Fibroblast of skin of left quadriceps (primary cell): ENCODE data around the gene FAM222B.
A peak's percentile ranks its signal among the peaks of the same experiment; 100 is the strongest.
"Not testable (repeated sequence)": the region's sequence is repeated elsewhere in the genome, so short reads cannot be mapped to it uniquely, and the experiment has no call there.

Experiments
- DNase-seq, 2 experiments: peaks; one replicate each; pipeline ENCODE4 v3.0.0-alpha.2; 2013; ENCODE audit warnings: low read depth in 2 of 2

FAM222B gene

DNA sequence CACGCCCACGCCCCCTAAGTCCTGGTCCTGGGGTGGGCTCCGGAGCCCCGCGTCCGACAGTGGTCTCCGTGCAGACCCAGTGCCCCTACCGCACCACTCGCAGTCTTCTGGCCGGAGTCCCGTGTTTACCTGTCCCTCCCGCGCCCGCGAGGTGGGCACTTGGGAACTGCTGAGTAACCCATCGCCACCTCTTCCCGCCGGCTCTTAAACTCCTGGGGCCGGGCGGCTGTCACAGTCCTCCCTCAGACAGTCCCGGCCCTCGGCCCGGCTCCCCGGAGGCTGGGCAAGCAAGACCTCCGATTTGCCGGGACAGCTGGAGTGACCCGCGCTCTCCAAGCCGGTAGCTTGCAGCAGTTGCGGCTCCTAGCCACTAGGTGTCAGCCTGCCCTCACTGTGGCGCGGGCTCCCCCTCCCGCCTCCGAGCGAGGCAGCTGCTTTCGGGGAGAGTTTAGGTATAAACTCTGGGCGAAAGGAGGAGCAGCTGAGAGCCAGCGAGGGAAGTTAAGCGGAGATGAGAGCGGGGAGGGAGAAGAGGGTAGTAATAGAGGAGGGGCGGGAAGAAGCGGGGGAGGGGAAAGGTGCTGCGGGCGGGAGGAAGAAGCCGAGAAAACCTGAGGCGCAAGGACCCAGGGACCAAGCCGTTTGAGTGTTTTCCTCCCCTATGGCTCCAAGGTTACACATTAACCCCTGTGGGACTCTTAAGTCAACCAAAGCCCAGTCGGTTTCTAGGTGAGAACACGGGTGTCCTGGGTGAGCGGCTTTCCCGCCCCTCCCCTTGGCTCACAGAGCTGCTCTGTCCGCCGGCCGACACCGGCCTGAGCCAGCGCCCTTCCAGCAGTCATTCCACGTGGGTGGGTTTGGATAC lies 115.7 kb downstream of the FAM222B start:
- DNase-seq: peak; percentile 85 to 88

DNA sequence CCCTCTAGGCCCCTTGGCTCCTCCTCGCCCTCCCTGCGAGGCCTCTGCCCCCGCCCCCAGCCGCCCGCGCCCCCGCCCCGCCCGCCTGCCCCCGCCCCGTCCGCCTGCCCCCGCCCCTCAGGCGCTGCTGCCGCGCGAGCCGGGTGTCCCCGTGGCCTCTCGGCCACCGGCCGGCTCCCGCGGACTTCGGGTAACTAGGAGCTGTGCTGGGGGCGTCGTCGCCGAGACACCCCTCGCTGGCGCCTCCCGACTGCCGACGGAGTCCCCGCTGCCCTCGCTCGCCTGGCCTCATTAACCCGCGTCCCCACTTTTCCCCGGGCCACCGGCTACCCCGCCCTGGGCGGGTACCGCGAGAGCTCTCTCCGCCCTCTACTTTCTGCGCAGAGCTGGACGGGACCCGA lies 116.4 kb downstream of the FAM222B start, which contains the start of gene TLCD1:
Gene TLCD1 (minus strand): TSS at position 8 of the 401 bp plus-strand sequence. CDS start 136 bp downstream, outside the sequence.
- DNase-seq: no peak

DNA sequence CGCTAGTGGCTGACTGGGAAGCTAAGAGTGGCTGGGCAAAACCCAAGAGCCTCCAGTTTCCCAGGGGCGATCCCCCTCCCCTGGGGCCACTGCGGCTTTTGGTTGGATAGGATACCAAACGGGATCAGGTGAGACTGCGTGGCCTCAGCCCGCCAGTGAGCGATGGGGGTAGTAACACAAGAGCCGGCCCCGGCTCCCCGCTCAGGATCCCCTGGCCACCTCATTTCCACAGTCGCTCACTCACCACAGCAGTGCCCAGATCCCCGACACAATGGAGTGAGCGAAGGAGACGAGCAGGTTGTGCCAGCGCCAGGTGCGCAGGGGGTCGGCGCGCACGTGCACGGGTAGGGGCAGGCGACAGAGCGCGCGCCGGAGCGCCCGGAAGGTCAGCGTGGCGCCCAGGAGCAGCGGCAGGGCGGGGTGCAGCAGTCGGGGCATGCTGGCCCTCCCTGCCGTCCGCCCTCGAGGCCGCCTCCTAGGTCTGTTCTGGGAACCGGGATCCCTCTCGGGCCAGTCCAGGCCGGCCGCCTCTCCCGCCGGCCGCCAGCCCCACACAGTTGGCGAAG lies 116.8 kb downstream of the FAM222B start:
- DNase-seq: no peak

DNA sequence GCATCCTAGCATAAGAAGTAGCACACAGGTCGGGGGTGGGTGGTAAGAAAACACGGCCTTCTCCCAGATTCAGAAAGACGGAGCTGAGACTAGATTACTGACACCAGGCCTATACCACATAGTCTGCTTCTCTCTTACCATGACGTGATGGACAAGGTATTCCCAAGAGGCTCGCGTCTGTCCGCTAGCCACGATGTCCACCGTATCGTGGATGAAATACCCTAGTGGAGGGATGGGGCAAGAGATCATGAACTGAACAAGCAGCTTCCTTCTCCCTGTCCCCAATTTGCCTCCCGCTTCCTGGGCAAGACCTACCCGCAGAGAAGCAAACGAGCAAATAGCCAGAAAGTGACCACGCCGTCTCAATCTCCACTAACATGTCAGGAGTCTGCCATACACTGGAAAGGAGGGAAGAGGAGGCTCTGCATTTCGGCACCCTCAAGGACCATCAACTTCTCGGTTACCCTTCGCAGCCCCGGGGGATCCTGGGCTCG lies 117.4 kb downstream of the FAM222B start:
- DNase-seq: no peak

DNA sequence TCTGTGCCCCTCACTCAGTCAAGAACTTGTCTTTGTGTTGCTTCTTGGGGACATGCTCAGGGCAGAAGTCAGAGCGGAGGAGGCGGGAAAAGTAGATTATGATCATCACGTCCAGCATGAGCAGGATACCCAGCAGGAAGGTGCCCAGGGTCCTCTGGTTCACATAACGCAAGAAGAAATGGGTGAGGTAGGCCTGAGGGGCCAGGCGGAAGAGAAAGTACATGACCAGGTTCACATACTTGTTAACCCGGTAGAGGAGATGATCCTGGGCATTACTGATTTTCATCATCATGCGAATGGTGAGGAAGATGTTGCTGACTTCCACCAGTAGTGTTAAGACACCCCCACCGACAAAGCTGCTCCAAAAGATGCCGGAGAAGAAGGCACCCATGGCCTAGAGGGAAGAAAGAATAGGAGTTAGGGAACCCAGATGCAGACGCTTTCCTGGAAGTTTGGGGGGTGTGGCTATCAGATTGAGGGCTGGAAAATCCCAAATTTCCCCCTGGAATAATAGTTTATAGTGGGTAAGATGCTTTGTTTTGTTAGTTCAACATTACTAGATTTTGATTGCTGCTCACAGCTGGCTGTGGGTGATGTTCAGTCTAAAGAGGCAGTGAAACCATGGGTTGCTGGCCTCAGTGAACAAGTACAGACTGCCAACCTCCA lies 118.0 kb downstream of the FAM222B start:
- no peak for DNase-seq

DNA sequence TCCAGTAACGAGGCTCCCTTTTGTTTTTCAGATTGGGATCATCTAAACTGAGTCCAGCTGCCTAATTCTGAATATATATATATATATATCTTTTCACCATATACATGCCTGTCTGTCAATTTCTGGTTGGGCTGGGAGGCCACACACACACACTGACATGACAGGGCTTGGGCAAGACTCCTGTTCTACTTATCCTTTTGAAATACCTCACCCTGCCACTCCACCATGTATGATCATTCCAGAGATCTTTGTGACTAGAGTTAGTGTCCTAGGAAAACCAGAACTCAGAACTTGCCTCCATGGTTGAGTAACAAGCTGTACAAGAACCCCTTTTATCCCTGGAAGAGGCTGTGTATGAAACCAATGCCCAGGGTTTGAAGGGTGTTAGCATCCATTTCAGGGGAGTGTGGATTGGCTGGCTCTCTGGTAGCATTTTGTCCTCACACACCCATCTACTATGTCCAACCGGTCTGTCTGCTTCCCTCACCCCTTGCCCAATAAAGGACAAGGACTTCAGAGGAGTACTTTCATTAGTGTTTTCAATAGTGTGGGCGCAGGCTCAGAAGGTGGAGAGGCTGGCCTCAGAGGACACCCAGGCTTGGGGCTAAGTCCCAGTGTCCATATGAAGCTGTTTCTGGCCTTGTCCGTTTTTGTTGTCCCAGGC lies 118.6 kb downstream of the FAM222B start:
- not testable (repeated sequence) for DNase-seq

DNA sequence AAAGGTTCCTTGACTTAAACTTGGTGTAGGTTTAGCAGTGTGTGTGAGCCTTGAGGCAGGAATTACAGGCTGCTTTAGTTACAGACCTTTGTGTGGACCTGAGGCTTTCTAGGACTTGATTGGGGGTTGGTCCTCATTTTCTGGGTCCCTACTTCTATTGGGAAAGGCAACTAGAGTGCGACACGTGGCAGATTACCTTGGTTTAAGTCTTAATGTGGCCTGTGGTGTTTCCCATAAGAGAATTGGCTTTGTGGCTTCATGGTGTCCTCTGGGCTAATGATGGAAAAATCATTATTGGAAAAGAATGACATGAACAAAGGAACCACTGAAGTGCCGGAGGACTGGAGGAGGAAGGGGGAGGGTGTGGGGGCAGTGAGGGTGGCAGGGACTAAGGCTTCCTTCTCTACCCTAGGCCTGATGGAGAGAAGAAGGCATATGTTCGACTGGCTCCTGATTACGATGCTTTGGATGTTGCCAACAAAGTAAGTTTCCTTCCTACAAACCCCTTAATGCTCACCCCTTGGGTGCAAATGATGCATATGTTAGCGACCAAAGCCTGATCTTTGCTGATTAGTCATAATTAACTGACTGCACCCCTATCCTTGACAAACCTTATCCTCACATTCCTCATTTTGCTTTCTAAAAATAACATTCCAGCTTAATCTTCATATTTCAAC lies 119.3 kb downstream of the FAM222B start:
- DNase-seq: no peak

DNA sequence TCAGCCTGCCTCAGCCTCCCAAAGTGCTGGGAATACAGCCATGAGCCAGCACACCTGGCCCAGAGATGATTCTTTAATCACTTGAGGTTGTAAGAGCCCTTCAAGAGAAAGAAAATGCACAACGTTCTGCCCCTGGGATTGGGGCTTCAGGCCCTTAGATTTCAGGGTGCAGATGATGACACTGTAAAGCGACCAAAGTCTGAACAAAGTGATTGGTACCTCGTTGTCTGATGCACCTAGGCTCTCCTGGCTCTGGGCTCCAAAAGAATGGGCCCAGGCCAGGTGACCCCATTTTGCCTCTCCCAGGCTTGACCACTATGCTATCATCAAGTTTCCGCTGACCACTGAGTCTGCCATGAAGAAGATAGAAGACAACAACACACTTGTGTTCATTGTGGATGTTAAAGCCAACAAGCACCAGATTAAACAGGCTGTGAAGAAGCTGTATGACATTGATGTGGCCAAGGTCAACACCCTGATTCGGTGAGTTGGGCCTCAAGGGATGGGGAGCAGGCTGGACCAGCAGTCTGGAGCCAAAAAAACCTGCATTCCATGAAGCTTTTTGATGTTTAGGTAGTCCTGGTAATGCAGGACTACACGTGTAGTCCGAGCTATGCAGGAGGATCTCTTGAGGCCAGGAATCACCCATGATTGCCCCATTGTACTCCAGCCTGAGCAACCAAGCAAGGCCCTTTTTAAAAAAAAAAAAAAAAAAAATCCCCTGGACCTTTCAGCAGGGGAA lies 120.0 kb downstream of the FAM222B start:
- no peak for DNase-seq

DNA sequence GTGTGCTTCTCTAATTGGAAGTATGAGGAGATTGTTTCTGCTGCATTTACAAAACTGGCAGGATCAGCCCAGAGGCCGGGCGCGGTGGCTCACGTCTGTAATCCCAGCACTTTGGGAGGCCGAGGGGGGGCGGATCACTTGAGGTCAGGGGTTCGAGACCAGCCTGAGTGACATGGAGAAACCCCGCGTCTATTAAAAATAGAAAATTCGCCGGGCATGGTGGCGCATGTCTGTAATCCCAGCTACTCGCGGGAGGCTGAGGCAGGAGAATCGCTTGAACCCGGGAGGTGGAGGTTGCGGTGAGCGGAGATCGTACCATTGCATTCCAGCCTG lies 121.6 kb downstream of the FAM222B start:
- DNase-seq: not testable (repeated sequence)

DNA sequence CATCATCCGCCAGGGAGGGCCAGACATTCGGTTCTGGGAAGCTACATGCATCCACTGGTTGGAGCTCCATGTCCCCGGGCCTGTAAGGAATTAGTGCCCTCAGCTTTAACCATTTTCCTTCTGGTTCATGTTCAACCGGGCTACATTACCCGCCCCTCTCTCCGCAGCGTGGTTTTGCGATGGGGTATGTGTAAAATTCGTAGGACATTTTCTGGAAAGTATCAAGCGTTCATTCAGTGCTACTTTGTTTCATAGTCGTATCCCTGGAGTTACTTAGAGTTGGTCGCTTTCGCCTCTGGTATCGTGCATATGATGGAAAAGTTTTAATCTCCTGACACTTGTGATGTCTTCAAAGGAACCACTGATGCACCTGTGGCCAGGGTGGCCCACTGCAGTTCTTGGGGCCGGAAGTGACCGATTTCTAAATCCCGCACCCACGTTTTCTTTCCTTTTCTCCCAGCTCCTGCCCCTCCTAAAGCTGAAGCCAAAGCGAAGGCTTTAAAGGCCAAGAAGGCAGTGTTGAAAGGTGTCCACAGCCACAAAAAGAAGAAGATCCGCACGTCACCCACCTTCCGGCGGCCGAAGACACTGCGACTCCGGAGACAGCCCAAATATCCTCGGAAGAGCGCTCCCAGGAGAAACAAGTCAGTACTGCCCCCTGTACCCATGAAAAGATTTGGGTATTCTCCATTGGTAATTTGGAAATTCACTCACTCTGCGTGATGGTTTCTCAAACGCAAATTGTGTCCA lies 122.2 kb downstream of the FAM222B start:
- DNase-seq: no peak

DNA sequence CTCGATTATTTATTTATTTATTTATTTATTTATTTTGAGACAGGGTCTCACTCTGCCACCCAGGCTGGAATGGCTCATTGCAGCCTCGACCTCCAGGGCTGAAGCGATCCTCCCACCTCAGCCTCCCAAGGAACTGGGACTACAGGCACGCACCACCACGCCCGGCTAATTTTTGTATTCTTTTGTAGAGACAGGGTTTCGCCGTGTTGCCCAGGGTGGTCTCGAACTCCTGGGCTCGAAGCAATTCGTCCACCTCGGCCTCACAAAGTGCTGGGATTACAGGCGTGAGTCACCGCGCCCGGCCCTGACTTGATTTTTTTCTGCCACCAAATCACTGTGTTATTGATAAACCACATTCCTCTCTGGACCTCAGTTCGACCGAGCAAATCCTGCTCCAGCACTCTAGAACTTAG lies 123.6 kb downstream of the FAM222B start:
- DNase-seq: no peak

DNA sequence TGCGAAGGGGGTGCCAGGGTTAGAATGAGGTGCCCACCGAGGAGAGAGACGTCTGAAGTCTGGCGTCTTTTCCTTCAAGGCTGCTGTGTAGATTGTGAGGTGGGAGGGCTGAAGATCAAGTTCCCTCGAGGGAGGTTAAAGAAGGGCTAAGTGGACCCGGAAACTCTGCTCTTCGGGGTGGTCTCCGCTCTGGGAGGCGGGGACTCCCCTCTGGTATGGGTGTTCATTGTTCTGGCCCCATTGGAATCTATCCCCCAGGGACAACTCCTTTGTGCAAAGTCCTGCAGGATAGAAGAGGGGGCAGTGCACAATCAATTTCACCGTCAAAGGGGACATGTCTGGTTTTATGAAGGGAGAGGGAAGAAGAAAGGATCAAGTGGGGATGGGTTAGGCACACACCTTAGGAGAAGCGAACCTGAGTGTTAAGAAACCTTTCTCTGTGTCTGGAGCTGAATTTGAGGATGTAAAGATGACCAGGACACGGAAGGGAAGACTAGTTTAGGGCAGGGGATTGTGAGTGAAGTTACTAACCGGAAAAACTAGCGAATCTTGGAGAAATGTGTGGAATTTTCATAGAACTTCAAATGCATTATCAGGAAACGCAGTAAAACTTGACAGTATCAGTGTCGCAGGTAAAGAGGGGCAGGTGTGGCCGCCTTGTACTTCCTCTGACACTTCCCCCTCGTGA lies 124.1 kb downstream of the FAM222B start:
- no peak for DNase-seq

DNA sequence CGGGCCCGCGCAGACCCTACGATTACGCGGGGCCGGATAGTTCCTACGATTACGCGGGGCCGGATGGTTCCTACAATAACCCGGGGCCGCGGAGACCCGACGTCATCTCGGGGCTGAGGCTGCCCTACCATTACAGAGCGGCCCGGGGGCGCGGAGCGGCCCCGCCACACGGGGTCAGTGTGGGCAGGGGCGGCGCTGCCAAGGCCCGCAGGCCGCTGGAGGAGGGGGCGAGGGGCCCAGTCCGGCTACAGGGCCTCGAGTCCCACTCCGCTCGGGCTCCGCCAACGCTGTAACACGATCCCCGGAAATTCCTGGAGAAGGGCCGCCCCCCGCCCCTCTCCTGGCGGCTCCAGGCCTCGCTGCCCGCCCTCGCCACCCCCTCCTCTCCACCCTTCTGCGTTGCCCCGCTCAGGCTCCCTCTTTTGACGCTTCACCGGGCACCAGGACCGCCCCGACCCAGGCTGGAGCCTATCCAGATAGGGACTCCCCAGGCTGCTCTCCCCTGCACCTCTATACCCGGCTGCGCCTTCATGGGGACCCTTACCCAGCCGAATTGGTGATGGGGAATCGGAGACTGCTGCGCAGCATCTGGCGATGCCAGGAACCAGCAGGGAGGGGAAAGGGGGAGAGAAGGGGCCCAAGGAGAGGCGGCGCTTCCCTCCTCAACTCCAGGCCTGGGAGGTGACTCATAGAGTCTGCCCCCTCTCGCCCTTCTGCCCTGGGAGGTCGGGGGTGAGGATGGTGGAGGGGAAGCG lies 124.8 kb downstream of the FAM222B start, which contains the start of gene RAB34:
Gene RAB34 (minus strand): TSS at position 291 of the 755 bp plus-strand sequence. CDS start 602 bp downstream, outside the sequence.
- peak; percentile 80 to 83 for DNase-seq

DNA sequence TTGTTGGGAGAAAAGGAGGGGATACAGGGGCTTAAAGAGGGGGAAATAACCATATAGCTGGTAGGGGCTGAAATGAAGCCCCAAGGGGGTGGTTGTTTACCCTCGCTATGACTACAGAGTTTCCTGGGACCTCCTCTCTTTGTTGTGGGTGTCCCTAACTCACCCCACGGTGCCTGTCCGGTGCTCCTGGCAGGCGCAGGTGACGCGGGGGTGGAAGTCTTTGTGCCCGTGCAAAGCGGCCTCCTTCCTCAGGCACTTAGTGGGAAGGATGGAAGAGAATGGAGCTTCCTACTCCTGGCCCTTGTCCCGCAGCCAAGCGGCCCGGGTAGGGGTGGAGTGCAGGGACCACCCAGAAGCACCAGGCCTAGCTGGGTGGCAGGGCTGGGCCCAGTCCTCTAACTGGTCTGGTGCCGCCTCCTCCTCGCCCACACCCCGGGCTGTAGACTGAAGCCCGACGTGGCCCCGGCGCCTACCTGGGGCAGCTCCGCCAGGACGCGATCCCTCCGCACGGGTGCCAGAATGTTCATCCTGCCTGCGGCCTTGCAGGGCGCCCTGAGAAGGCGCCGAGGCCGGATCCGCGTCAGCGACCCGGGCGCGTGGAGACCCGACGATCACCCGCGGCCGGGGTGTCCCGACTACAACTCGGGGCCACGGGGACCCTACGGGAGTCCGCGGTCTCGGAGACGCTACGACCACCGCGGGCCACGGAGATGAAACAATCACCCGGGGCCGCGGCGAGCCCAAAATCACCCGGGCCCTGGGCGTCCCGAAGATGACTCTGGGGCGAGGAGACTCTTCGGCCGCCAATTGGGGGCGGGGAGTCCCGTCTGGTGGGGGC lies 125.6 kb downstream of the FAM222B start:
- no peak for DNase-seq

DNA sequence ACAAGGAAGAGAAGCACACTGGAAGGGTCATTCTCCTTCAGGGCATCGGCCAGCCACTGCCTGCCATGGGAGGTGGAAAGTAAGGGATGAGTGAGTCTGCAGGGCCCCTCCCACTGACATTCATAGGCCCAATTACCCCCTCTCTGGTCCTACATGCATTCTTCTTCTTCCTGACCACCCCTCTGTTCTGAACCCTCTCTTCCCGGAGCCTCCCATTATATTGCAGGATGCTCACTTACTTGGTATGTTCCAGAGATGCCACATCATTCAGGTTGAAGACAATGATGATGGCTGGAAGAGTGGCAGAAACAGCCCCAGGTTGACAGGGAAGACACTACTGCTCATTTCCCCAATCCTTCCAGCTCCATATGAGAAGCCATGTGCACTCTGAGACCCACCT lies 127.4 kb downstream of the FAM222B start:
- no peak for DNase-seq

DNA sequence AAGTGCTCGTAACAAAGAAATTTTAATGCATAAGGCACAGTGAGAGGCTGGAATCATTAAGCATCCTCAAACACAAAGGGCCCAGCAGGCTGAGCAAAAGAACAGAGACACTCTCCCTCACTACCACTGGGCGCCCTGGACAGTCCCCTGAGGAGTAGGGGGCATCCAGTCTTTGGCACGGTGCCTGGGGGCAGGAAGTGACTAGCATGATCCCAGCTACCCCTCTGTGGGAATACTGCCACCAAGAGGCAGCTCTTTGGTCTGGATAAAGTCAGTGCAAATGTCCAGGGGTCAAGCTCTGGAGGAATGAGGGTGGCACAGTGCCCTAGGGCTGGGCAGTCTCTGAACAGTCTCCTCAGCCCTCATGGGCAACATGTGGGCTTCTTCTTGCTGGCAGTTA lies 128.3 kb downstream of the FAM222B start:
- no peak for DNase-seq

DNA sequence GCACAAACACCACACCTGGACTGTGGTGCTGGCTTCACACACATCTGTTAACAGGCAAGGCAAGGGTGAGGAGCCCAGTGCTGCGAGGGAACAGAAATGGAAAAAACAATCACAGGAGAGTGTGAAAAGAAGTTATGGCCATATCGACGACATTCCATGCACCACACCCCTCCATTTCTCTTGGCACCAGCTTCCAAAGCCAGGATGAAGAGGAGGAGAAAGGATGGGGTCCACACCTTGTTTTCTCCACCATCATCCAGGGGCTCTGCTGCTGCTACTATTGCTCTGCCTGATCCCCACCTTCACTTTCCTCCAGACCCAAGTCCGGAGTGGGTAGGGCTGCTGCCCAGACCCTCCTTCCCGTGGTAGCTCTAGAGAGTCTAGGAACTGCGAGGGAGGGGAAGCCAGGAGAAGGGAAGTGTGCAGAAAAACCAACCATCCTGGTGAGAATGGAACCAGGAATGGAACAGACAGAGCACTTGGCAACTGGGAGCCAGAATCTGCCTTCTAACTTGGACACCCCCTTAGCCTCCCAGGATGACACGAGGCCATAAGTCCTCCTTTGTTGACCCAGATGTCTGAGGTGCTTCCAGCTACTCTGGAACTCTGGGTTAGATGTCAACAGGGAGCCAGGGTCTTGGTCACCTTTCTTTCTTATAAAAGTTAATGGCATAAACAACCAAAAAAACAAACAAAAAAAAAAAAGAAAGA lies 129.7 kb downstream of the FAM222B start:
- DNase-seq: no peak
